Measurements from ENCODE around the gene TRPV4. TPM values are rescaled to one million over a fixed set of nuclear protein-coding genes. Genes with fewer than 3 reads are reported as not detected.
A peak's percentile ranks its signal among the peaks of the same experiment; 100 is the strongest.

Gene TRPV4
- total and polyA plus RNA-seq, 9 of the 15 experiments (the other 6 are each of a cell fraction or from before 2014, with no cell fraction given) = 0.13 TPM; not detected in 8

- no peak for TF ChIP-seq ZNF318 (IDR thresholded peaks at IDR 0.05; ENCODE audit: borderline replicate concordance in 1 of 2, low read depth in 1 of 2)
- TF ChIP-seq ETS1 (conservative IDR thresholded peaks at IDR 0.05; ENCODE audit: control insufficient read depth, low read depth, low read length) = no peak
- no peak for TF ChIP-seq SAP30 (IDR thresholded peaks at IDR 0.05; ENCODE audit: borderline replicate concordance, insufficient read depth, low read depth, low read length, poor library complexity, severe bottlenecking)
- TF ChIP-seq MYC (IDR thresholded peaks at IDR 0.05; ENCODE audit: low read depth, low read length) = no peak
- TF ChIP-seq MYC (CRISPR knock-in tag; IDR thresholded peaks at IDR 0.05; ENCODE audit: borderline replicate concordance, low read depth) = no peak
- TF ChIP-seq RCOR1 (IDR thresholded peaks at IDR 0.05; ENCODE audit: borderline replicate concordance in 1 of 2, low read depth in 2 of 2, low read length in 2 of 2) = no peak
- no peak for TF ChIP-seq ZNF75A (CRISPR knock-in tag; IDR thresholded peaks at IDR 0.05)
- no peak for TF ChIP-seq ESRRB (CRISPR knock-in tag; IDR thresholded peaks at IDR 0.05; ENCODE audit: borderline replicate concordance)
- no peak for TF ChIP-seq SPI1 (IDR thresholded peaks at IDR 0.05; ENCODE audit: borderline replicate concordance, low read depth, low read length)
- TF ChIP-seq ESRRA (IDR thresholded peaks at IDR 0.05; ENCODE audit: borderline replicate concordance, low read depth) = peak; percentile 54; the same call in 1 of the 2 replicates
- peak; percentile 55 for TF ChIP-seq RBM25 (IDR thresholded peaks at IDR 0.05; ENCODE audit: low read depth, low read length, severe bottlenecking)
- no peak for TF ChIP-seq ZNF121 (CRISPR knock-in tag; conservative IDR thresholded peaks at IDR 0.05)
- TF ChIP-seq HDAC3 (IDR thresholded peaks at IDR 0.05; ENCODE audit: borderline replicate concordance, partially characterized antibody) = no peak
- no peak for TF ChIP-seq FIP1L1 (IDR thresholded peaks at IDR 0.05; ENCODE audit: low read depth, low read length, poor library complexity, severe bottlenecking)
- no peak for TF ChIP-seq RFX5 (IDR thresholded peaks at IDR 0.05; ENCODE audit: low read depth, low read length)
- no peak for TF ChIP-seq CBFB (CRISPR knock-in tag; IDR thresholded peaks at IDR 0.05)
- no peak for TF ChIP-seq HOXB6 (CRISPR knock-in tag; IDR thresholded peaks at IDR 0.05; ENCODE audit: borderline replicate concordance)
- peak; percentile 19; the same call in 1 of the 2 replicates for TF ChIP-seq BCOR (IDR thresholded peaks at IDR 0.05)
- TF ChIP-seq MEF2D (tag; conservative IDR thresholded peaks at IDR 0.05; ENCODE audit: low read depth) = no peak
These were observed 24.5 kb upstream of the TRPV4 start (continued) for GRCh38 chr12:109857715-109858114.
